HCT116 (cell line): Measurements from ENCODE around the gene TDRD9.

Experiments used
- SP1 ChIP-seq: IDR thresholded peaks from 2 replicates; pipeline ENCODE4 v1.6.1; 2012; ENCODE audit warnings: low read depth
- TF ChIP-seq, protein P1 (sequence below): IDR thresholded peaks from 2 replicates; pipeline ENCODE4 v1.6.1; 2012; ENCODE audit warnings: low read depth

DNA sequence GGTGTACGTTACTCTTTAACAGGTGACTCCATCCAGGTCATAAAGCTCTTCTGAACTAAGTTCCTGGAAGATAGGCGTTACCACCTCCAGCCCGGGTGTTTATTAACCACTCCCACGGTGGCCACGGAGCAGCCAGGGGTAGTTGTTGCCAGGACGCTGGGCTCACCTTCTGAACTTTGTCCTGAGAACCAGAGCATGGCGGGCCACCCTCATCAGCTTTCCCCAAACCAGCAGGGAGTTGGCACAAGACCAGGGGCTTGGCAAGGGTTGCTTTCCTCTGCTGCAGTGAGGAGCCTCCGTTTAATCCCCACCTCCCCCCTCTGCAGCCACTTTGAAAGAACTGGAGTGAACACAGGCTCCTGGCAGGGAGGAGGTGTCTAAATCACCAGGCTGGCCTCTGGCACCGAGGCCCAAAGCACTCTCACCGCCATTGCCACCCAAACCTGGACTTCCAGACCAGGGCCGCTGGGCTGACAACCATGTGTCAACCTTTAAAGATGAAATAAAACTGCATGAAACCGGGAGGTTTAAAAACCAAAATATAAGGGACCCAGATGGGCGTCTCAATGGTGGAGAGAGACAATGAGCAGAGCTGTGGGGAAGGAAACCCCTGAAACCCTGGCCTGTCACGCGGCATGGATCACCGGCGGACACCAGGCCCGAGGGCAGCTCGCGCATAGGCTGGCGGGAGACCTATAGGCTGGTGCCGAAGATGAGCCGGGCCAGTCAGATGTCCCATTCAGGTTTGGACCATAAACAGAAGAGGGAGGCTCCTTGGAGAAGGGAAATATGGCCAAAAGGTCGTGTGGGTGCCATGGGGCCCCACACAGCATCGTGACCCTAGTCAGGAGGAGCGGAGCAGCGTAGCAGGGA is 30.9 kb upstream of the TDRD9 start:
- TF ChIP-seq, protein P1, sequence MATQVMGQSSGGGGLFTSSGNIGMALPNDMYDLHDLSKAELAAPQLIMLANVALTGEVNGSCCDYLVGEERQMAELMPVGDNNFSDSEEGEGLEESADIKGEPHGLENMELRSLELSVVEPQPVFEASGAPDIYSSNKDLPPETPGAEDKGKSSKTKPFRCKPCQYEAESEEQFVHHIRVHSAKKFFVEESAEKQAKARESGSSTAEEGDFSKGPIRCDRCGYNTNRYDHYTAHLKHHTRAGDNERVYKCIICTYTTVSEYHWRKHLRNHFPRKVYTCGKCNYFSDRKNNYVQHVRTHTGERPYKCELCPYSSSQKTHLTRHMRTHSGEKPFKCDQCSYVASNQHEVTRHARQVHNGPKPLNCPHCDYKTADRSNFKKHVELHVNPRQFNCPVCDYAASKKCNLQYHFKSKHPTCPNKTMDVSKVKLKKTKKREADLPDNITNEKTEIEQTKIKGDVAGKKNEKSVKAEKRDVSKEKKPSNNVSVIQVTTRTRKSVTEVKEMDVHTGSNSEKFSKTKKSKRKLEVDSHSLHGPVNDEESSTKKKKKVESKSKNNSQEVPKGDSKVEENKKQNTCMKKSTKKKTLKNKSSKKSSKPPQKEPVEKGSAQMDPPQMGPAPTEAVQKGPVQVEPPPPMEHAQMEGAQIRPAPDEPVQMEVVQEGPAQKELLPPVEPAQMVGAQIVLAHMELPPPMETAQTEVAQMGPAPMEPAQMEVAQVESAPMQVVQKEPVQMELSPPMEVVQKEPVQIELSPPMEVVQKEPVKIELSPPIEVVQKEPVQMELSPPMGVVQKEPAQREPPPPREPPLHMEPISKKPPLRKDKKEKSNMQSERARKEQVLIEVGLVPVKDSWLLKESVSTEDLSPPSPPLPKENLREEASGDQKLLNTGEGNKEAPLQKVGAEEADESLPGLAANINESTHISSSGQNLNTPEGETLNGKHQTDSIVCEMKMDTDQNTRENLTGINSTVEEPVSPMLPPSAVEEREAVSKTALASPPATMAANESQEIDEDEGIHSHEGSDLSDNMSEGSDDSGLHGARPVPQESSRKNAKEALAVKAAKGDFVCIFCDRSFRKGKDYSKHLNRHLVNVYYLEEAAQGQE, result no peak
- TF ChIP-seq SP1, result no peak
